HCT116 (cell line): ENCODE measurements around the gene PRPF8.

Experiments
- EGR1 ChIP-seq: IDR thresholded peaks from 2 replicates; pipeline ENCODE4 v1.6.1; 2012; ENCODE audit warnings: low read depth
- EZH2 ChIP-seq: fragments of 200-600 bp; sonication (generic); IDR thresholded peaks from 2 replicates; pipeline ENCODE4 v1.6.1; 2017; ENCODE audit warnings: antibody characterized with exemption, mixed run types
- JUND ChIP-seq: IDR thresholded peaks from 2 replicates; pipeline ENCODE4 v1.6.1; 2012
- POLR2AphosphoS5 ChIP-seq: IDR thresholded peaks from 2 replicates; pipeline ENCODE4 v1.6.1; 2011; ENCODE audit warnings: mild to moderate bottlenecking, low read depth, low read length, moderate library complexity
- SIN3A ChIP-seq: IDR thresholded peaks from 2 replicates; pipeline ENCODE4 v1.6.1; 2012; ENCODE audit warnings: low read depth
- SRF ChIP-seq: IDR thresholded peaks from 2 replicates; pipeline ENCODE4 v1.6.1; 2012; ENCODE audit warnings: low read depth
- TCF7L2 ChIP-seq: IDR thresholded peaks from 2 replicates; pipeline ENCODE4 v1.7.0; 2011; ENCODE audit warnings: borderline replicate concordance, inconsistent platforms; ENCODE audit not compliant: insufficient read depth, insufficient read length; ENCODE audit errors: extremely low read depth
- YY1 ChIP-seq: IDR thresholded peaks from 2 replicates; pipeline ENCODE4 v1.6.1; 2011; ENCODE audit warnings: low read length, low read depth, moderate library complexity, mild to moderate bottlenecking; ENCODE audit not compliant: insufficient replicate concordance; ENCODE audit errors: extremely low read depth
- ZFX ChIP-seq: fragments of 450-650 bp; IDR thresholded peaks from 2 replicates; pipeline ENCODE4 v1.6.1; 2017
- TF ChIP-seq, protein P1 (sequence below), 3 experiments: fragments of 200-600 bp in 1 of 3; sonication (generic) in 1 of 3; IDR thresholded peaks in 2 of 3; conservative IDR thresholded peaks in 1 of 3; 2 replicates each; pipeline ENCODE4 v1.5.1; 2012 to 2017; ENCODE audit warnings: low read depth in 2 of 3, low read length in 2 of 3, antibody characterized with exemption in 1 of 3, borderline replicate concordance in 1 of 3, control low read depth in 1 of 3, mild to moderate bottlenecking in 1 of 3, mixed read lengths in 1 of 3, mixed run types in 1 of 3, moderate library complexity in 1 of 3; ENCODE audit not compliant: insufficient read depth in 1 of 3

GRCh38 chr17:1621273-1621954, 63.3 kb downstream of the PRPF8 start:
- TF ChIP-seq, protein P1, sequence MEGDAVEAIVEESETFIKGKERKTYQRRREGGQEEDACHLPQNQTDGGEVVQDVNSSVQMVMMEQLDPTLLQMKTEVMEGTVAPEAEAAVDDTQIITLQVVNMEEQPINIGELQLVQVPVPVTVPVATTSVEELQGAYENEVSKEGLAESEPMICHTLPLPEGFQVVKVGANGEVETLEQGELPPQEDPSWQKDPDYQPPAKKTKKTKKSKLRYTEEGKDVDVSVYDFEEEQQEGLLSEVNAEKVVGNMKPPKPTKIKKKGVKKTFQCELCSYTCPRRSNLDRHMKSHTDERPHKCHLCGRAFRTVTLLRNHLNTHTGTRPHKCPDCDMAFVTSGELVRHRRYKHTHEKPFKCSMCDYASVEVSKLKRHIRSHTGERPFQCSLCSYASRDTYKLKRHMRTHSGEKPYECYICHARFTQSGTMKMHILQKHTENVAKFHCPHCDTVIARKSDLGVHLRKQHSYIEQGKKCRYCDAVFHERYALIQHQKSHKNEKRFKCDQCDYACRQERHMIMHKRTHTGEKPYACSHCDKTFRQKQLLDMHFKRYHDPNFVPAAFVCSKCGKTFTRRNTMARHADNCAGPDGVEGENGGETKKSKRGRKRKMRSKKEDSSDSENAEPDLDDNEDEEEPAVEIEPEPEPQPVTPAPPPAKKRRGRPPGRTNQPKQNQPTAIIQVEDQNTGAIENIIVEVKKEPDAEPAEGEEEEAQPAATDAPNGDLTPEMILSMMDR (IDR thresholded peaks at IDR 0.05 in 2 of 3, conservative IDR thresholded peaks at IDR 0.05 in 1 of 3; ENCODE audit: borderline replicate concordance in 1 of 3, insufficient read depth in 1 of 3, low read depth in 2 of 3, low read length in 2 of 3) = no peak
- TF ChIP-seq POLR2AphosphoS5 (no peak), JUND (no peak), YY1 (no peak), TCF7L2 (no peak), ZFX (no peak), SIN3A (no peak), EZH2 (no peak), SRF (no peak), EGR1 (no peak)
